Measurements from ENCODE around the gene CYTH3. TPM values are rescaled to one million over a fixed set of nuclear protein-coding genes. Genes with fewer than 3 reads are reported as not detected.

The CYTH3 gene
- total and polyA plus RNA-seq, 3 donors from 2014 or later = 49.3 to 82.2 (median 65.5) TPM

- no peak for DNase-seq
- TF ChIP-seq POLR2A (IDR thresholded peaks at IDR 0.05) = no peak
- TF ChIP-seq CTCF (IDR thresholded peaks at IDR 0.05) = no peak
- intact Hi-C loops (cut with DNase I; ENCODE audit: low total_unique reads) = no loop called here
- Histone ChIP-seq H3K9me3 (no peaks in the 10 kb centered on the region), H3K4me1 (no peaks in the 10 kb centered on the region), H3K27ac (no peak overlapping the region), H3K4me3 (no peak overlapping the region), H3K27me3 (no peaks in the 10 kb centered on the region), H3K36me3 (ENCODE audit: low read depth, missing control alignments) (no peaks in the 10 kb centered on the region)
- WGBS, 2 donors = 85 to 89% methylated on average over 3 of the region's 3 CpGs
Measured at GRCh38 chr7:6237730-6238129, 34.7 kb downstream of the CYTH3 start.

- Histone ChIP-seq H3K4me3 (no peak overlapping the region), H3K36me3 (ENCODE audit: low read depth, missing control alignments) (no peaks in the 10 kb centered on the region), H3K4me1 (peaks cover 5% of the 10 kb centered on the region), H3K27me3 (no peaks in the 10 kb centered on the region), H3K9me3 (no peaks in the 10 kb centered on the region), H3K27ac (no peak overlapping the region)
- TF ChIP-seq POLR2A (IDR thresholded peaks at IDR 0.05) (no peak), CTCF (IDR thresholded peaks at IDR 0.05) (no peak)
- intact Hi-C loops (cut with DNase I; ENCODE audit: low total_unique reads) = no loop called here
- WGBS, 2 donors = 76 to 84% methylated on average over 7 of the region's 7 CpGs
- DNase-seq = no peak
Measured at GRCh38 chr7:6237011-6237410, 35.4 kb downstream of the CYTH3 start.

- WGBS, 2 donors = 89 to 92% methylated on average over 16 of the region's 16 CpGs
- Histone ChIP-seq H3K9me3 (no peaks in the 10 kb centered on the region), H3K4me3 (no peak overlapping the region), H3K36me3 (ENCODE audit: low read depth, missing control alignments) (no peaks in the 10 kb centered on the region), H3K4me1 (peaks cover 7% of the 10 kb centered on the region), H3K27me3 (no peaks in the 10 kb centered on the region), H3K27ac (no peak overlapping the region)
- intact Hi-C loops (cut with DNase I; ENCODE audit: low total_unique reads) = no loop called here
- TF ChIP-seq CTCF (IDR thresholded peaks at IDR 0.05) = no peak
- TF ChIP-seq POLR2A (IDR thresholded peaks at IDR 0.05) = no peak
- no peak for DNase-seq
Measured at GRCh38 chr7:6235029-6235871, 37.2 kb downstream of the CYTH3 start.

GRCh38 chr7:6234384-6234783, 38.0 kb downstream of the CYTH3 start:
- H3K36me3 ChIP-seq (ENCODE audit: low read depth, missing control alignments) = no peaks in the 10 kb centered on the region
- H3K9me3 ChIP-seq = no peaks in the 10 kb centered on the region
- intact Hi-C loops (cut with DNase I; ENCODE audit: low total_unique reads) = no loop called here
- no peak for TF ChIP-seq POLR2A (IDR thresholded peaks at IDR 0.05)
- TF ChIP-seq CTCF (IDR thresholded peaks at IDR 0.05) = no peak
- no peak overlapping the region for H3K27ac ChIP-seq
- peaks cover 7% of the 10 kb centered on the region for H3K4me1 ChIP-seq
- 63 to 92% methylated on average over 1 to 6 of the region's 6 CpGs for WGBS, 2 donors
- no peak for DNase-seq
- no peak overlapping the region for H3K4me3 ChIP-seq
- H3K27me3 ChIP-seq = no peaks in the 10 kb centered on the region

GRCh38 chr7:6232534-6232933, 39.9 kb downstream of the CYTH3 start:
- no peaks in the 10 kb centered on the region for H3K27me3 ChIP-seq
- intact Hi-C loops (cut with DNase I; ENCODE audit: low total_unique reads) = no loop called here
- H3K9me3 ChIP-seq = no peaks in the 10 kb centered on the region
- H3K4me3 ChIP-seq = no peak overlapping the region
- TF ChIP-seq CTCF (IDR thresholded peaks at IDR 0.05) (no peak), POLR2A (IDR thresholded peaks at IDR 0.05) (no peak)
- peaks cover 20% of the 10 kb centered on the region for H3K4me1 ChIP-seq
- H3K27ac ChIP-seq = no peak overlapping the region
- no peaks in the 10 kb centered on the region for H3K36me3 ChIP-seq (ENCODE audit: low read depth, missing control alignments)
- DNase-seq = no peak
- WGBS, 2 donors = 79 to 81% methylated on average over 8 of the region's 8 CpGs
